Adipocyte (in vitro differentiated cells): ENCODE data around the gene SERINC5.
"Not testable (repeated sequence)": the region's sequence is repeated elsewhere in the genome, so short reads cannot be mapped to it uniquely, and the experiment has no call there.

ENCODE experiments used
- DNase-seq: peaks from one replicate; pipeline ENCODE4 v3.0.0-alpha.2; 2015; ENCODE audit warnings: low read depth
- H3K27me3 ChIP-seq: replicated peaks from 2 replicates; pipeline ENCODE4 v1.7.0; 2013; ENCODE audit warnings: mild to moderate bottlenecking, low read length, moderate library complexity; ENCODE audit not compliant: control insufficient read depth, insufficient read depth
- H3K36me3 ChIP-seq: 2 replicates; pipeline ENCODE4 v1.7.0; 2013; ENCODE audit warnings: low read length, mild to moderate bottlenecking, moderate library complexity; ENCODE audit not compliant: control insufficient read depth, insufficient read depth, severe bottlenecking
- H3K4me1 ChIP-seq: 2 replicates; pipeline ENCODE4 v1.7.0; 2013; ENCODE audit warnings: mild to moderate bottlenecking, low read length, moderate library complexity; ENCODE audit not compliant: control insufficient read depth, insufficient read depth
- H3K4me3 ChIP-seq: 2 replicates; pipeline ENCODE4 v1.7.0; 2013; ENCODE audit warnings: mild to moderate bottlenecking, low read length, moderate library complexity
- H3K9ac ChIP-seq: 2 replicates; pipeline ENCODE4 v1.7.0; 2013; ENCODE audit warnings: mild to moderate bottlenecking, low read length, moderate library complexity
- H3K9me3 ChIP-seq: 2 replicates; pipeline ENCODE4 v1.7.0; 2013; ENCODE audit warnings: mild to moderate bottlenecking, low read length, moderate library complexity; ENCODE audit not compliant: control insufficient read depth

SERINC5 gene

GRCh38 chr5:80183728-80184234, 72.1 kb downstream of the SERINC5 start:
- H3K4me1 ChIP-seq, DNase-seq, H3K9ac ChIP-seq, H3K27me3 ChIP-seq, H3K9me3 ChIP-seq, H3K4me3 ChIP-seq, H3K36me3 ChIP-seq: not testable (repeated sequence)

GRCh38 chr5:80182809-80183580, 72.9 kb downstream of the SERINC5 start:
- Histone ChIP-seq H3K9me3 (no peaks in the 10 kb centered on the region), H3K4me1 (peaks cover 9% of the 10 kb centered on the region), H3K36me3 (no peaks in the 10 kb centered on the region), H3K9ac (no peak overlapping the region), H3K27me3 (no peaks in the 10 kb centered on the region), H3K4me3 (no peak overlapping the region)
- DNase-seq: no peak

- H3K27me3 ChIP-seq: no peaks in the 10 kb centered on the region
- peaks cover 4% of the 10 kb centered on the region for H3K4me1 ChIP-seq
- DNase-seq: no peak
- H3K9ac ChIP-seq: no peak overlapping the region
- H3K4me3 ChIP-seq: no peak overlapping the region
- H3K36me3 ChIP-seq: no peaks in the 10 kb centered on the region
- no peaks in the 10 kb centered on the region for H3K9me3 ChIP-seq
Observed at GRCh38 chr5:80181618-80182211, 74.1 kb downstream of the SERINC5 start.

GRCh38 chr5:80177236-80177635, 78.6 kb downstream of the SERINC5 start:
- Histone ChIP-seq H3K4me1 (peaks cover 7% of the 10 kb centered on the region), H3K4me3 (no peak overlapping the region), H3K9ac (no peak overlapping the region), H3K27me3 (no peaks in the 10 kb centered on the region), H3K9me3 (no peaks in the 10 kb centered on the region), H3K36me3 (no peaks in the 10 kb centered on the region)
- no peak for DNase-seq

- no peaks in the 10 kb centered on the region for H3K36me3 ChIP-seq
- H3K9ac ChIP-seq: no peak overlapping the region
- H3K4me3 ChIP-seq: no peak overlapping the region
- peaks cover 7% of the 10 kb centered on the region for H3K4me1 ChIP-seq
- H3K27me3 ChIP-seq: no peaks in the 10 kb centered on the region
- no peak for DNase-seq
- no peaks in the 10 kb centered on the region for H3K9me3 ChIP-seq
Observed at GRCh38 chr5:80175337-80175736, 80.5 kb downstream of the SERINC5 start.

GRCh38 chr5:80174790-80175189, 81.1 kb downstream of the SERINC5 start:
- H3K4me3 ChIP-seq: no peak overlapping the region
- H3K4me1 ChIP-seq: peaks cover 7% of the 10 kb centered on the region
- H3K9me3 ChIP-seq: no peaks in the 10 kb centered on the region
- no peaks in the 10 kb centered on the region for H3K36me3 ChIP-seq
- H3K27me3 ChIP-seq: no peaks in the 10 kb centered on the region
- no peak overlapping the region for H3K9ac ChIP-seq
- no peak for DNase-seq

GRCh38 chr5:80172067-80172695, 83.7 kb downstream of the SERINC5 start:
- Histone ChIP-seq H3K4me3 (no peak overlapping the region), H3K9me3 (no peaks in the 10 kb centered on the region), H3K4me1 (peaks cover 7% of the 10 kb centered on the region), H3K9ac (no peak overlapping the region), H3K36me3 (no peaks in the 10 kb centered on the region), H3K27me3 (no peaks in the 10 kb centered on the region)
- DNase-seq: no peak

- no peak overlapping the region for H3K9ac ChIP-seq
- no peaks in the 10 kb centered on the region for H3K9me3 ChIP-seq
- no peak for DNase-seq
- no peaks in the 10 kb centered on the region for H3K36me3 ChIP-seq
- H3K4me1 ChIP-seq: peaks cover 7% of the 10 kb centered on the region
- H3K4me3 ChIP-seq: no peak overlapping the region
- H3K27me3 ChIP-seq: no peaks in the 10 kb centered on the region
Observed at GRCh38 chr5:80170117-80170535, 85.7 kb downstream of the SERINC5 start.

- H3K4me1 ChIP-seq: peaks cover 7% of the 10 kb centered on the region
- H3K9me3 ChIP-seq: no peaks in the 10 kb centered on the region
- no peak overlapping the region for H3K4me3 ChIP-seq
- no peak overlapping the region for H3K9ac ChIP-seq
- DNase-seq: no peak
- H3K36me3 ChIP-seq: no peaks in the 10 kb centered on the region
- no peaks in the 10 kb centered on the region for H3K27me3 ChIP-seq
Observed at GRCh38 chr5:80168388-80169028, 87.3 kb downstream of the SERINC5 start.

- H3K9me3 ChIP-seq: no peaks in the 10 kb centered on the region
- no peaks in the 10 kb centered on the region for H3K4me1 ChIP-seq
- H3K4me3 ChIP-seq: no peak overlapping the region
- no peak overlapping the region for H3K9ac ChIP-seq
- H3K36me3 ChIP-seq: peaks cover 3% of the 10 kb centered on the region
- H3K27me3 ChIP-seq: no peaks in the 10 kb centered on the region
- DNase-seq: no peak
Observed at GRCh38 chr5:80165452-80165851, 90.4 kb downstream of the SERINC5 start.

- Histone ChIP-seq H3K27me3 (no peaks in the 10 kb centered on the region), H3K9ac (no peak overlapping the region), H3K4me1 (no peaks in the 10 kb centered on the region), H3K4me3 (no peak overlapping the region), H3K9me3 (no peaks in the 10 kb centered on the region), H3K36me3 (peaks cover 20% of the 10 kb centered on the region)
- DNase-seq: no peak
Observed at GRCh38 chr5:80161165-80161564, 94.7 kb downstream of the SERINC5 start.
